Activated T-cell treated with anti-CD3 and anti-CD28 coated beads for 4 hours (primary cell): ENCODE results near the gene CATSPERE.
"Not testable (repeated sequence)": the region's sequence is repeated elsewhere in the genome, so short reads cannot be mapped to it uniquely, and the experiment has no call there.

ENCODE experiments used
- DNase-seq: peaks from one replicate; pipeline ENCODE4 v3.0.0-alpha.2; 2020

CATSPERE gene

GRCh38 chr1:244666672-244667418 lies 205.8 kb downstream of the CATSPERE start:
- not testable (repeated sequence) for DNase-seq

- no peak for DNase-seq
Measured at GRCh38 chr1:244667797-244668196, 206.7 kb downstream of the CATSPERE start.

GRCh38 chr1:244672946-244673682 lies 212.0 kb downstream of the CATSPERE start:
- no peak for DNase-seq

- DNase-seq = no peak
Measured at GRCh38 chr1:244674446-244674845, 213.4 kb downstream of the CATSPERE start.

- DNase-seq = no peak
Measured at GRCh38 chr1:244675167-244675566, 214.1 kb downstream of the CATSPERE start.

- no peak for DNase-seq
Measured at GRCh38 chr1:244678697-244679096, 217.6 kb downstream of the CATSPERE start.

GRCh38 chr1:244680667-244681066 lies 219.6 kb downstream of the CATSPERE start:
- DNase-seq = no peak

- not testable (repeated sequence) for DNase-seq
Measured at GRCh38 chr1:244682087-244682486, 221.0 kb downstream of the CATSPERE start.
